Loucy (cell line): ENCODE data around the gene COL13A1.

Experiments used
- CTCF ChIP-seq: fragments of 200-600 bp; sonication (generic); conservative IDR thresholded peaks from 2 replicates; pipeline ENCODE4 v1.5.1; 2014; ENCODE audit warnings: mild to moderate bottlenecking, antibody characterized with exemption, low read length
- EZH2phosphoT487 ChIP-seq: fragments of 200-600 bp; IDR thresholded peaks from 2 replicates; pipeline ENCODE4 v1.6.1; 2018; ENCODE audit warnings: antibody characterized with exemption, mild to moderate bottlenecking, moderate library complexity, borderline replicate concordance

GRCh38 chr10:69842020-69842419 lies 40.3 kb downstream of the COL13A1 start:
- TF ChIP-seq CTCF (no peak), EZH2phosphoT487 (no peak)
